SK-N-MC (cell line): ENCODE data around the gene CCDC88C.

ENCODE experiments used
- EZH2 ChIP-seq: fragments of 200-600 bp; sonication (generic); IDR thresholded peaks from one replicate; pipeline ENCODE4 v1.6.1; 2017; ENCODE audit warnings: antibody characterized with exemption
- FOXP2 ChIP-seq: optimal IDR thresholded peaks from 2 replicates; pipeline ENCODE3; 2011; ENCODE audit warnings: mild to moderate bottlenecking, moderate library complexity; ENCODE audit not compliant: insufficient read depth; ENCODE audit errors: extremely low read length, control extremely low read depth
- POLR2AphosphoS5 ChIP-seq: IDR thresholded peaks from 2 replicates; pipeline ENCODE4 v1.6.1; 2012; ENCODE audit warnings: mild to moderate bottlenecking, low read depth, low read length, borderline replicate concordance

GRCh38 chr14:91261986-91262549 lies 155.6 kb downstream of the CCDC88C start:
- TF ChIP-seq EZH2 (no peak), POLR2AphosphoS5 (no peak), FOXP2 (no peak)
